GM12875 (cell line): ENCODE data around the gene SFXN1.

Source experiments
- H3K4me3 ChIP-seq: one replicate; pipeline ENCODE4 v1.5.1; 2011; ENCODE audit warnings: low read depth, low read length, control low read depth
- CTCF ChIP-seq: IDR thresholded peaks from 2 replicates; pipeline ENCODE4 v1.5.1; 2011; ENCODE audit warnings: low read depth, mild to moderate bottlenecking, control low read depth, inconsistent platforms, low read length, moderate library complexity, borderline replicate concordance; ENCODE audit not compliant: insufficient read depth

SFXN1 gene

GRCh38 chr5:175517824-175518450, 39.6 kb downstream of the SFXN1 start:
- no peak overlapping the region for H3K4me3 ChIP-seq
- TF ChIP-seq CTCF: no peak

GRCh38 chr5:175519006-175519405, 40.6 kb downstream of the SFXN1 start:
- H3K4me3 ChIP-seq: no peak overlapping the region
- no peak for TF ChIP-seq CTCF

GRCh38 chr5:175520321-175520720, 42.0 kb downstream of the SFXN1 start:
- no peak for TF ChIP-seq CTCF
- no peak overlapping the region for H3K4me3 ChIP-seq

- H3K4me3 ChIP-seq: no peak overlapping the region
- TF ChIP-seq CTCF: no peak
Measured at GRCh38 chr5:175520873-175521272, 42.5 kb downstream of the SFXN1 start.

GRCh38 chr5:175521313-175521833, 43.0 kb downstream of the SFXN1 start:
- TF ChIP-seq CTCF: no peak
- H3K4me3 ChIP-seq: no peak overlapping the region

GRCh38 chr5:175523292-175523691, 44.9 kb downstream of the SFXN1 start:
- TF ChIP-seq CTCF: no peak
- H3K4me3 ChIP-seq: no peak overlapping the region

GRCh38 chr5:175524211-175524610, 45.9 kb downstream of the SFXN1 start:
- TF ChIP-seq CTCF: no peak
- H3K4me3 ChIP-seq: no peak overlapping the region
